Neural cell (in vitro differentiated cells): ENCODE measurements around the gene SLC25A29.

Experiments used
- CTCF ChIP-seq: fragments of 450-650 bp; IDR thresholded peaks from 2 replicates; pipeline ENCODE4 v1.5.1; 2014; ENCODE audit warnings: antibody characterized with exemption, mild to moderate bottlenecking, moderate library complexity; ENCODE audit not compliant: poor library complexity, severe bottlenecking
- EZH2 ChIP-seq: fragments of 200-600, 300-800 bp; shearing (Covaris generic), sonication (generic); IDR thresholded peaks from 2 replicates; pipeline ENCODE4 v1.6.1; 2014; ENCODE audit warnings: antibody characterized with exemption, low read length, borderline replicate concordance, mild to moderate bottlenecking; ENCODE audit not compliant: insufficient read depth, poor library complexity, severe bottlenecking
- MXI1 ChIP-seq: fragments of 450-650 bp; conservative IDR thresholded peaks from 2 replicates; pipeline ENCODE4 v1.6.1; 2014; ENCODE audit warnings: antibody characterized with exemption, mild to moderate bottlenecking; ENCODE audit not compliant: poor library complexity, severe bottlenecking

- no peak for TF ChIP-seq CTCF
- TF ChIP-seq EZH2, result no peak
- TF ChIP-seq MXI1, result no peak
These were observed 44.6 kb downstream of the SLC25A29 start for GRCh38 chr14:100261621-100262020.
